ENCODE data around the gene KRT86.

GRCh38 chr12:52313461-52313860 lies 39.0 kb downstream of the KRT86 start:
- TF ChIP-seq SUZ12 (IDR thresholded peaks at IDR 0.05; ENCODE audit: extremely low read depth, insufficient read depth, insufficient read length) = no peak
- TF ChIP-seq YY1 (IDR thresholded peaks at IDR 0.05; ENCODE audit: insufficient read depth, insufficient read length) = no peak
- TF ChIP-seq ZNF274 (IDR thresholded peaks at IDR 0.05; ENCODE audit: low read depth, low read length) = no peak

All from NT2/D1 (cell line).